ENCODE results near the gene CALCOCO1. TPM values are rescaled to one million over a fixed set of nuclear protein-coding genes. Genes with fewer than 3 reads are reported as not detected.
"Not testable (repeated sequence)": the region's sequence is repeated elsewhere in the genome, so short reads cannot be mapped to it uniquely, and the experiment has no call there.

The CALCOCO1 gene
- total and polyA plus RNA-seq, 7 experiments from 2014 or later = 58.7 to 175 (median 90.7) TPM

DNA sequence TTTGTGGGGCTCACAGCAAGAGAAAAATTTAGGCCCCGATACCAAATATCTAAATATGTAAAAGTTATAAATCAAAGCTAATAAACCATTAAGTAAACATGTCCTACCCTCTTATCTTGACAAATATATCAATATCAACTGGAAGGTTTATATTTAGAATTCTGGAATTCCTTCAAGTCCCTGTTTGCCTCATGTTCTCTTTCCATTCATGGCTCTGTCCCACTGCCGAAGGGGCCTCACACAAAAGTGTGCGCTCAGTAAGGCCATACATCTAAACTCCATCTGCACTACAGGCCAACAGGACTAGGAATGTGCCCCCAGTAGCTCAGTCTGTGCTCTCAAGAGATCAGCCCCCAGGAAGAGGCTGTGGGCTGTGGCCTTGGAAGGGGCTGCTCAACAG lies 40.8 kb downstream of the CALCOCO1 start:
- DNase-seq (no peak), ATAC-seq (no peak)
- no peaks in the 10 kb centered on the region for H3K36me3 ChIP-seq (ENCODE audit: control insufficient read depth in 2 of 3, insufficient read depth in 3 of 3, low read length in 3 of 3)
- ChIA-PET POLR2A (no interaction called here), CTCF (interaction anchor here (0.7 to 2.1 kb wide), 3 partner anchors 11 to 143 kb away, joined by 4 to 6 read pairs (median 5); partner anchors contain the start of gene ATP5MC2)
- H3K36me3 Mint-ChIP-seq = peaks cover 0 to under 1% (median 0%) of the 10 kb centered on the region in 5 donors
- H3K4me3 ChIP-seq (ENCODE audit: low read length) = no peak overlapping the region
- intact Hi-C loops (cut with micrococcal nuclease) = no loop called here
- H3K27ac Mint-ChIP-seq = no peak overlapping the region
- peaks cover 0 to 3% (median 0%) of the 10 kb centered on the region in 11 donors for H3K9me3 Mint-ChIP-seq
- no peak overlapping the region for H3K4me3 Mint-ChIP-seq
- peaks cover 10 to 35% (median 20%) of the 10 kb centered on the region in 5 donors for H3K27me3 Mint-ChIP-seq
- H3K27me3 ChIP-seq (ENCODE audit: control insufficient read depth in 2 of 2, insufficient read depth in 2 of 2, low read length in 2 of 2) = no peaks in the 10 kb centered on the region
- no peak overlapping the region for H3K27ac ChIP-seq (ENCODE audit: low read depth, low read length)
- H3K4me1 ChIP-seq (ENCODE audit: control insufficient read depth in 2 of 2, insufficient read depth in 2 of 2, low read length in 2 of 2) = no peaks in the 10 kb centered on the region
- no peaks in the 10 kb centered on the region for H3K9me3 ChIP-seq (ENCODE audit: control insufficient read depth in 2 of 3, low read length in 3 of 3)
- H3K4me1 Mint-ChIP-seq = peaks cover 0 to 1% (median 0%) of the 10 kb centered on the region in 7 donors

DNA sequence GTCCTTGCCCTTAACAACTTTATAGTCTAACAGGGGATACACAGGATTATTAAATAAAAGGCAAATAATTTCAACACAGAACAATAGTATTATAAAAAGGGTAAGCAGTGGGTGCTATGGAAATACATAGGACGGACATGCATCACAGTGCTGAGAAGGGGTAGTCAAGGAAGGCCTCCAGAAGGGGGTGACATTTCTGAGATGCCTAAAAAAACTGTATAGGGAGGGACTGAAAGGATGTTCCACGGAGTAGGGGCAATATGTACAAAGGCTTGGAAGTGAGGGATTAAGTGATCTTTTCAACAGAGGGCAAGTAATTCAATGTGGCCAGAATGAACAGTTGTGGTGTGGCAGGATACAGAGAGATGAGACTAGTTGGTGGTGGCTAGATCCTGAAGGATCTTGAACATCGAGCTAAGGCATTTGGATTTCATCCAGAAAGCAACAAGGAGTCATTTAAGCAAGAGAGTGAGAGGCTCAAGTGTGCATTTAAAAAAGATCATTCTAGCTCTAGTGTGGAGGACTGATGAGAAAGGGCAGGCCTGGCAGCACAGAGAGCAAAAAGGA lies 42.5 kb downstream of the CALCOCO1 start:
- H3K4me3 Mint-ChIP-seq = no peak overlapping the region
- intact Hi-C loops (cut with micrococcal nuclease) = no loop called here
- POLR2A ChIA-PET = no interaction called here
- H3K36me3 Mint-ChIP-seq = no peaks in the 10 kb centered on the region
- H3K27ac Mint-ChIP-seq = peak overlapping the region in 1 of 9 donors; percentile 13
- CTCF ChIA-PET = interaction anchor here (2.1 kb wide), 1 partner anchor 142 kb away, joined by 5 read pairs; no protein-coding TSS in a partner anchor
- no peaks in the 10 kb centered on the region for H3K9me3 ChIP-seq (ENCODE audit: control insufficient read depth in 2 of 3, low read length in 3 of 3)
- ATAC-seq (no peak), DNase-seq (no peak)
- no peaks in the 10 kb centered on the region for H3K4me1 ChIP-seq (ENCODE audit: control insufficient read depth in 2 of 2, insufficient read depth in 2 of 2, low read length in 2 of 2)
- no peak overlapping the region for H3K4me3 ChIP-seq (ENCODE audit: low read length)
- no peaks in the 10 kb centered on the region for H3K36me3 ChIP-seq (ENCODE audit: control insufficient read depth in 2 of 3, insufficient read depth in 3 of 3, low read length in 3 of 3)
- peaks cover 10 to 25% (median 15%) of the 10 kb centered on the region in 5 donors for H3K27me3 Mint-ChIP-seq
- H3K9me3 Mint-ChIP-seq = peaks cover 0 to 1% (median 0%) of the 10 kb centered on the region in 11 donors
- peaks cover 0 to 1% (median 0%) of the 10 kb centered on the region in 7 donors for H3K4me1 Mint-ChIP-seq
- H3K27ac ChIP-seq (ENCODE audit: low read depth, low read length) = no peak overlapping the region
- no peaks in the 10 kb centered on the region for H3K27me3 ChIP-seq (ENCODE audit: control insufficient read depth in 2 of 2, insufficient read depth in 2 of 2, low read length in 2 of 2)

DNA sequence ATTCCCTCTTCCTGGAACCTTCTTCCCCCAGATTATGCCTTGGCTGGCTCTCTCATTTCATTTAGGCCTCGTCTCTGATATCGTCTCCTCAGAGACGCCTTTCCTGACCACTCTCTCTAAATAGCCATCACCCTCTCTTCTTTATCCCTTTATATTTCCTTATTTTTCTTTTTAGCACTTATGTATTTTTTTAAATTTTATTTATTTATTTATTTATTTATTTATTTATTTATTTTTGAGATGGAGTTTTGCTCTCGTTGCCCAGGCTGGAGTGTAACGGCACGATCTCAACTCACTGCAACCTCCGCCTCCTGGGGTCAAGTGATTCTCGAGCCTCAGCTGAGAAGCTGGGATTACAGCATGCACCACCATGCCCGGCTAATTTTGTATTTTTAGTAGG lies 43.3 kb downstream of the CALCOCO1 start:
- ChIA-PET CTCF (interaction anchor here (0.9 kb wide), 1 partner anchor 62 kb away, joined by 3 read pairs; no protein-coding TSS in a partner anchor), POLR2A (interaction anchor here (0.7 kb wide), 1 partner anchor 22 kb away, joined by 5 read pairs; no protein-coding TSS in a partner anchor)
- peaks cover 13 to 26% (median 21%) of the 10 kb centered on the region in 5 donors for H3K27me3 Mint-ChIP-seq
- peaks cover 0 to 1% (median 0%) of the 10 kb centered on the region in 11 donors for H3K9me3 Mint-ChIP-seq
- DNase-seq = no peak
- no peaks in the 10 kb centered on the region for H3K27me3 ChIP-seq (ENCODE audit: control insufficient read depth in 2 of 2, insufficient read depth in 2 of 2, low read length in 2 of 2)
- no peaks in the 10 kb centered on the region for H3K36me3 Mint-ChIP-seq
- H3K4me3 Mint-ChIP-seq = no peak overlapping the region
- no peak for ATAC-seq
- H3K4me1 Mint-ChIP-seq = peaks cover 0 to 1% (median 0%) of the 10 kb centered on the region in 7 donors
- H3K9me3 ChIP-seq (ENCODE audit: control insufficient read depth in 2 of 3, low read length in 3 of 3) = no peaks in the 10 kb centered on the region
- no peak overlapping the region for H3K27ac ChIP-seq (ENCODE audit: low read depth, low read length)
- H3K4me3 ChIP-seq (ENCODE audit: low read length) = no peak overlapping the region
- H3K4me1 ChIP-seq (ENCODE audit: control insufficient read depth in 2 of 2, insufficient read depth in 2 of 2, low read length in 2 of 2) = no peaks in the 10 kb centered on the region
- intact Hi-C loops (cut with micrococcal nuclease) = no loop called here
- H3K36me3 ChIP-seq (ENCODE audit: control insufficient read depth in 2 of 3, insufficient read depth in 3 of 3, low read length in 3 of 3) = no peaks in the 10 kb centered on the region
- peak overlapping the region in 1 of 9 donors; percentile 46 for H3K27ac Mint-ChIP-seq

DNA sequence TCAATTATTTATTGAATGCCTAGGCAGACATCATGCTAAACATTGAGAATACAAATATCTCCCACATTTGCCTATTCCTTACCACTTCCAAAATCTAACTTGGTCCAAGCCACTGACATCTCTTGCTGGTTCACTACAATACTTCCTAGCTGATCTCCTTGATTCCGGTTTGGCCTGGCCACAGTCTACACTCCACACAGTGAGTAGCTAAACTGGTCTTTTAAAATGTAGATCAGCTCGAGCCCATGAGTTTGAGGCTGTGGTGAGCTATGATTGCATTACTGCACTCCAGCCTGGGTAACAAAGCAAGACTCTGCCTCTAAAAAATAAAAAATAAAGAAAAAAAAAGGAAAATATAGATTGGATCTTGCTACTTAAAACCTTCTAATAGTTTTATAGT lies 43.8 kb downstream of the CALCOCO1 start:
- ChIA-PET POLR2A (interaction anchor here (0.7 kb wide), 2 partner anchors 22 to 63 kb away, joined by 5 read pairs; no protein-coding TSS in a partner anchor), CTCF (interaction anchor here (0.9 kb wide), 1 partner anchor 63 kb away, joined by 3 read pairs; no protein-coding TSS in a partner anchor)

DNA sequence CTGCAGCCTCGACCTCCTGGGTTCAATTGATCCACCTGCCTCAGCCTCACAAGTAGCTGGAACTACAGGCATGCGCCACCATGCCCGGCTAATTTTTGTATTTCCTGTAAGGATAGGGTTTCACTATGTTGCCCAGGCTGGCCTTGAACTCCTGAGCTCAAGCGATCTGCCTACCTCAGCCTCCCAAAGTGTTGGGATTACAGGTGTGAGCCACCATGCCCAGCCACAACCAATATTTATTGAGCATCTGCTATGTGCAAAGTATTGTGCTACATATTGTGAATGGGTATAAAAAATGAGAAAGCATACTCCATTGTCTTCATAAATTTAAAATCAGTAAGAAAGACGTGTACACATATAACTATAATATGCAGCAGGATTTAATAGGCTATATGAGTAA lies 47.2 kb downstream of the CALCOCO1 start:
- H3K36me3 ChIP-seq (ENCODE audit: control insufficient read depth in 2 of 3, insufficient read depth in 3 of 3, low read length in 3 of 3); H3K9me3 Mint-ChIP-seq; H3K9me3 ChIP-seq (ENCODE audit: control insufficient read depth in 2 of 3, low read length in 3 of 3); H3K27ac Mint-ChIP-seq; ATAC-seq; DNase-seq; intact Hi-C loops (cut with micrococcal nuclease); POLR2A ChIA-PET; H3K36me3 Mint-ChIP-seq; H3K27ac ChIP-seq (ENCODE audit: low read depth, low read length); H3K27me3 ChIP-seq (ENCODE audit: control insufficient read depth in 2 of 2, insufficient read depth in 2 of 2, low read length in 2 of 2); H3K4me3 Mint-ChIP-seq; H3K4me3 ChIP-seq (ENCODE audit: low read length): not testable (repeated sequence)
- peaks cover 5 to 18% of the 10 kb centered on the region in 2 donors for H3K4me1 ChIP-seq (ENCODE audit: control insufficient read depth in 2 of 2, insufficient read depth in 2 of 2, low read length in 2 of 2)
- Mint-ChIP-seq H3K27me3 (peaks cover 16 to 37% (median 26%) of the 10 kb centered on the region in 5 donors), H3K4me1 (peaks cover 5 to 13% (median 8%) of the 10 kb centered on the region in 7 donors)
- CTCF ChIA-PET = interaction anchor here (0.6 kb wide), 1 partner anchor 63 kb away, joined by 3 read pairs; no protein-coding TSS in a partner anchor

More for the DNA sequence above, 43.8 kb downstream of the CALCOCO1 start:
- Histone ChIP-seq H3K4me1 (ENCODE audit: control insufficient read depth in 2 of 2, insufficient read depth in 2 of 2, low read length in 2 of 2) (no peaks in the 10 kb centered on the region), H3K36me3 (ENCODE audit: control insufficient read depth in 2 of 3, insufficient read depth in 3 of 3, low read length in 3 of 3) (no peaks in the 10 kb centered on the region), H3K27ac (ENCODE audit: low read depth, low read length) (no peak overlapping the region), H3K4me3 (ENCODE audit: low read length) (no peak overlapping the region), H3K27me3 (ENCODE audit: control insufficient read depth in 2 of 2, insufficient read depth in 2 of 2, low read length in 2 of 2) (no peaks in the 10 kb centered on the region), H3K9me3 (ENCODE audit: control insufficient read depth in 2 of 3, low read length in 3 of 3) (no peaks in the 10 kb centered on the region)
- Mint-ChIP-seq H3K27me3 (peaks cover 15 to 28% (median 22%) of the 10 kb centered on the region in 5 donors), H3K4me1 (peaks cover 0 to 1% (median 0%) of the 10 kb centered on the region in 7 donors), H3K36me3 (no peaks in the 10 kb centered on the region), H3K9me3 (peaks cover 0 to 1% (median 0%) of the 10 kb centered on the region in 11 donors), H3K4me3 (no peak overlapping the region), H3K27ac (no peak overlapping the region)
- no peak for ATAC-seq
- no peak for DNase-seq
- intact Hi-C loops (cut with micrococcal nuclease) = no loop called here

DNA sequence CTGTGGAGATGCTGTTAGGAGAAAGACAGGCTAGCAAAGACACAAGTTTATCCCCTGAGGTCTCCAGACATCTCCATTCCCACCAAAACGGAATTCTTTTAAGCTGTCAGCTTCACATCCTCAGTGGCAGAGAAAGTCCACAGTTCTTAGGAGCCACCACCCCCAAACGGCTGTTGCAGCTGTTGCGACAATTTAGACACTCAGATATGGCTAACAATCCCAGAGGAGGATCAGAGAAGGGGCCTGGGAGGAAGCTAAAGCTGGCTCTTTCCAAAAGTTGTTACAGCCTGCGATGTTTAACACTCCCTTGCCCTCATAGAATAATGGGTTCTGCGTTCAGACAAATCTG lies 49.5 kb downstream of the CALCOCO1 start:
- ChIA-PET CTCF (interaction anchor here (1.1 to 4.6 kb wide), 6 partner anchors 12 to 514 kb away, joined by 3 to 37 read pairs (median 8); no protein-coding TSS in a partner anchor), POLR2A (interaction anchor here (0.9 to 2.5 kb wide), 4 partner anchors 14 to 135 kb away, joined by 3 to 9 read pairs (median 3); no protein-coding TSS in a partner anchor)
- Mint-ChIP-seq H3K27ac (no peak overlapping the region), H3K27me3 (peaks cover 16 to 37% (median 21%) of the 10 kb centered on the region in 5 donors), H3K9me3 (no peaks in the 10 kb centered on the region), H3K4me1 (peaks cover 16 to 24% (median 23%) of the 10 kb centered on the region in 7 donors), H3K36me3 (peaks cover 0 to 10% (median 0%) of the 10 kb centered on the region in 5 donors), H3K4me3 (peak overlapping the region in 9 of 10 donors; percentile 18 to 98 (median 93))
- Histone ChIP-seq H3K36me3 (ENCODE audit: control insufficient read depth in 2 of 3, insufficient read depth in 3 of 3, low read length in 3 of 3) (peaks cover 0 to 8% (median 0%) of the 10 kb centered on the region in 3 experiments), H3K4me1 (ENCODE audit: control insufficient read depth in 2 of 2, insufficient read depth in 2 of 2, low read length in 2 of 2) (peaks cover 7 to 21% of the 10 kb centered on the region in 2 donors), H3K27me3 (ENCODE audit: control insufficient read depth in 2 of 2, insufficient read depth in 2 of 2, low read length in 2 of 2) (no peaks in the 10 kb centered on the region), H3K9me3 (ENCODE audit: control insufficient read depth in 2 of 3, low read length in 3 of 3) (no peaks in the 10 kb centered on the region), H3K27ac (ENCODE audit: low read depth, low read length) (no peak overlapping the region), H3K4me3 (ENCODE audit: low read length) (no peak overlapping the region)
- no peak for ATAC-seq
- no peak for DNase-seq
- intact Hi-C loops (cut with micrococcal nuclease) = loop anchor here (2.0 to 5.0 kb wide), 5 partner anchors 17 to 671 kb away; partner anchors contain the start of genes PFDN5 (in 2 of the 2), EIF4B (in 1 of the 2) and MYG1 (in 1 of the 2)

Measured in naive thymus-derived CD4-positive, alpha-beta T cell (primary cell).